WERI-Rb-1 (cell line): Measurements from ENCODE around the gene DACH1.

Source experiments
- DNase-seq: peaks from one replicate; pipeline ENCODE4 v3.0.0-alpha.2; 2020
- H3K27ac ChIP-seq: fragments of 250-450 bp; sonication (Bioruptor Pico); 2 replicates; pipeline ENCODE4 v1.5.1; 2020; ENCODE audit warnings: mild to moderate bottlenecking, moderate library complexity
- H3K27me3 ChIP-seq: fragments of 250-450 bp; sonication (Bioruptor Pico); 2 replicates; pipeline ENCODE4 v1.5.1; 2021; ENCODE audit warnings: mild to moderate bottlenecking, low read depth, moderate library complexity; ENCODE audit not compliant: insufficient read depth, severe bottlenecking
- H3K36me3 ChIP-seq: fragments of 250-450 bp; sonication (Bioruptor Pico); 2 replicates; pipeline ENCODE4 v1.5.1; 2020; ENCODE audit warnings: mild to moderate bottlenecking, moderate library complexity
- H3K4me3 ChIP-seq: 2 replicates; pipeline ENCODE4 v1.5.1; 2011; ENCODE audit warnings: low read depth, mild to moderate bottlenecking, control low read depth, low read length
- H3K9me3 ChIP-seq: fragments of 250-450 bp; sonication (Bioruptor Pico); 2 replicates; pipeline ENCODE4 v1.5.1; 2021; ENCODE audit warnings: mild to moderate bottlenecking, moderate library complexity; ENCODE audit not compliant: severe bottlenecking
- TF ChIP-seq, protein P1 (sequence below): IDR thresholded peaks from 2 replicates; pipeline ENCODE4 v1.5.1; 2011; ENCODE audit warnings: low read depth, mild to moderate bottlenecking, control low read depth, inconsistent platforms, low read length

The DACH1 gene

GRCh38 chr13:71457645-71458044 is 409.4 kb downstream of the DACH1 start:
- no peak for DNase-seq
- Histone ChIP-seq H3K27ac (no peak overlapping the region), H3K4me3 (no peak overlapping the region), H3K27me3 (no peaks in the 10 kb centered on the region), H3K9me3 (no peaks in the 10 kb centered on the region), H3K36me3 (no peaks in the 10 kb centered on the region)
- TF ChIP-seq, protein P1, sequence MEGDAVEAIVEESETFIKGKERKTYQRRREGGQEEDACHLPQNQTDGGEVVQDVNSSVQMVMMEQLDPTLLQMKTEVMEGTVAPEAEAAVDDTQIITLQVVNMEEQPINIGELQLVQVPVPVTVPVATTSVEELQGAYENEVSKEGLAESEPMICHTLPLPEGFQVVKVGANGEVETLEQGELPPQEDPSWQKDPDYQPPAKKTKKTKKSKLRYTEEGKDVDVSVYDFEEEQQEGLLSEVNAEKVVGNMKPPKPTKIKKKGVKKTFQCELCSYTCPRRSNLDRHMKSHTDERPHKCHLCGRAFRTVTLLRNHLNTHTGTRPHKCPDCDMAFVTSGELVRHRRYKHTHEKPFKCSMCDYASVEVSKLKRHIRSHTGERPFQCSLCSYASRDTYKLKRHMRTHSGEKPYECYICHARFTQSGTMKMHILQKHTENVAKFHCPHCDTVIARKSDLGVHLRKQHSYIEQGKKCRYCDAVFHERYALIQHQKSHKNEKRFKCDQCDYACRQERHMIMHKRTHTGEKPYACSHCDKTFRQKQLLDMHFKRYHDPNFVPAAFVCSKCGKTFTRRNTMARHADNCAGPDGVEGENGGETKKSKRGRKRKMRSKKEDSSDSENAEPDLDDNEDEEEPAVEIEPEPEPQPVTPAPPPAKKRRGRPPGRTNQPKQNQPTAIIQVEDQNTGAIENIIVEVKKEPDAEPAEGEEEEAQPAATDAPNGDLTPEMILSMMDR: no peak

GRCh38 chr13:71456136-71456535 is 410.9 kb downstream of the DACH1 start:
- Histone ChIP-seq H3K9me3 (no peaks in the 10 kb centered on the region), H3K4me3 (no peak overlapping the region), H3K27ac (no peak overlapping the region), H3K36me3 (no peaks in the 10 kb centered on the region), H3K27me3 (no peaks in the 10 kb centered on the region)
- no peak for DNase-seq
- TF ChIP-seq, protein P1: no peak

- TF ChIP-seq, protein P1: no peak
- Histone ChIP-seq H3K4me3 (no peak overlapping the region), H3K27ac (no peak overlapping the region), H3K9me3 (no peaks in the 10 kb centered on the region), H3K36me3 (no peaks in the 10 kb centered on the region), H3K27me3 (no peaks in the 10 kb centered on the region)
- no peak for DNase-seq
Measured at GRCh38 chr13:71454509-71454908, 412.5 kb downstream of the DACH1 start.

GRCh38 chr13:71448080-71448630 is 418.8 kb downstream of the DACH1 start:
- Histone ChIP-seq H3K36me3 (no peaks in the 10 kb centered on the region), H3K9me3 (no peaks in the 10 kb centered on the region), H3K27ac (no peak overlapping the region), H3K27me3 (no peaks in the 10 kb centered on the region), H3K4me3 (no peak overlapping the region)
- TF ChIP-seq, protein P1: no peak
- no peak for DNase-seq

DNA sequence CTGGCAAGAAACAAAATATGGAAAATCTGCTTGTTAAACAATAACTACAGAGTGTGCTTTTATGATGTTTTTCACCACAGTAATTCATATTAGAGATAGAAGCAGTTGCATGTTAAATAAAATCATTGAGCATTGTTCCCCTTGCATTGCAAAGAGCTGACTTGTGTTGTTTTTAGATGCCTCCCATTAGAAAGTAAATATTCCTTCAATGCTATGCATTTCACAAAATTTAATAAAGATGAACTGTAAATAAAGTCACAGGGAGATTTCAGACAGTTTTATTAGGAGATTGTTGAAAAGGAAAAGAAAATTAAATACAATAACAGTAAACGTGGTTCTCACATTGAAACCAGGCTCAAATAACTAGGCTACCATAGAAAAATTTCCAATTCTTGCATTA is 429.3 kb downstream of the DACH1 start:
- H3K27me3 ChIP-seq: no peaks in the 10 kb centered on the region
- H3K9me3 ChIP-seq: no peaks in the 10 kb centered on the region
- H3K36me3 ChIP-seq: no peaks in the 10 kb centered on the region
- H3K27ac ChIP-seq: no peak overlapping the region
- DNase-seq: no peak
- TF ChIP-seq, protein P1: no peak
- no peak overlapping the region for H3K4me3 ChIP-seq

GRCh38 chr13:71430681-71431080 is 436.3 kb downstream of the DACH1 start:
- H3K36me3 ChIP-seq: no peaks in the 10 kb centered on the region
- no peaks in the 10 kb centered on the region for H3K9me3 ChIP-seq
- H3K27me3 ChIP-seq: no peaks in the 10 kb centered on the region
- no peak overlapping the region for H3K27ac ChIP-seq
- H3K4me3 ChIP-seq: no peak overlapping the region
- DNase-seq: no peak
- TF ChIP-seq, protein P1: no peak
